Astrocyte of the cerebellum (primary cell): ENCODE measurements around the gene IL1F10.

Experiments
- DNase-seq: peaks from one replicate; pipeline ENCODE4 v3.0.0-alpha.2; 2011; ENCODE audit warnings: low read depth
- H3K4me3 ChIP-seq: 2 replicates; pipeline ENCODE4 v1.5.1; 2011; ENCODE audit warnings: mild to moderate bottlenecking, low read depth, low read length, moderate library complexity
- in situ Hi-C: cut with HindIII; loops from 2 replicates; pipeline ENCODE4 v1.10.0; 2017; ENCODE audit warnings: low sequenced_read_pairs
- TF ChIP-seq, protein P1 (sequence below): IDR thresholded peaks from 2 replicates; pipeline ENCODE4 v1.5.1; 2012; ENCODE audit warnings: low read length, low read depth, moderate library complexity, mild to moderate bottlenecking; ENCODE audit errors: missing control alignments

IL1F10 gene

DNA sequence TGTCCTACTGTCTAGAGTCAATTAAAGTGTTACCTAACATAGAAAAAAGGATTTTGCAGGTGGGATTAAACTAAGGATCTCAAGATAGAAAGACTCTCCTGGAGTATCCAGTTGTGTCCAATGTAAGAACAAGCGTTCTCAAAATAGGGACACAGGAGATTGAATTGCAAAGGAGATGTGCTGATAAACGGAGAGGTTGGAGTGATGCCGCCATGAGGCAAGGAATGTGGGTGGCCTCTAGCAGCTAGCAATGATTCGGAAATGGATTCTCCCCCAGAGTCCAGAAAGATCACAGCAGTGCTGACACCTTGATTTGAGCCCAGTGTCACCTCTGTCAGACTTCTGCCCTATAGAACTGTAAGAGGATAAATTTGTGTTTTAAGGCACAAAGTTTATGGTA lies 35.5 kb downstream of the IL1F10 start:
- TF ChIP-seq, protein P1, sequence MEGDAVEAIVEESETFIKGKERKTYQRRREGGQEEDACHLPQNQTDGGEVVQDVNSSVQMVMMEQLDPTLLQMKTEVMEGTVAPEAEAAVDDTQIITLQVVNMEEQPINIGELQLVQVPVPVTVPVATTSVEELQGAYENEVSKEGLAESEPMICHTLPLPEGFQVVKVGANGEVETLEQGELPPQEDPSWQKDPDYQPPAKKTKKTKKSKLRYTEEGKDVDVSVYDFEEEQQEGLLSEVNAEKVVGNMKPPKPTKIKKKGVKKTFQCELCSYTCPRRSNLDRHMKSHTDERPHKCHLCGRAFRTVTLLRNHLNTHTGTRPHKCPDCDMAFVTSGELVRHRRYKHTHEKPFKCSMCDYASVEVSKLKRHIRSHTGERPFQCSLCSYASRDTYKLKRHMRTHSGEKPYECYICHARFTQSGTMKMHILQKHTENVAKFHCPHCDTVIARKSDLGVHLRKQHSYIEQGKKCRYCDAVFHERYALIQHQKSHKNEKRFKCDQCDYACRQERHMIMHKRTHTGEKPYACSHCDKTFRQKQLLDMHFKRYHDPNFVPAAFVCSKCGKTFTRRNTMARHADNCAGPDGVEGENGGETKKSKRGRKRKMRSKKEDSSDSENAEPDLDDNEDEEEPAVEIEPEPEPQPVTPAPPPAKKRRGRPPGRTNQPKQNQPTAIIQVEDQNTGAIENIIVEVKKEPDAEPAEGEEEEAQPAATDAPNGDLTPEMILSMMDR, result no peak
- in situ Hi-C loops, result no loop called here

DNA sequence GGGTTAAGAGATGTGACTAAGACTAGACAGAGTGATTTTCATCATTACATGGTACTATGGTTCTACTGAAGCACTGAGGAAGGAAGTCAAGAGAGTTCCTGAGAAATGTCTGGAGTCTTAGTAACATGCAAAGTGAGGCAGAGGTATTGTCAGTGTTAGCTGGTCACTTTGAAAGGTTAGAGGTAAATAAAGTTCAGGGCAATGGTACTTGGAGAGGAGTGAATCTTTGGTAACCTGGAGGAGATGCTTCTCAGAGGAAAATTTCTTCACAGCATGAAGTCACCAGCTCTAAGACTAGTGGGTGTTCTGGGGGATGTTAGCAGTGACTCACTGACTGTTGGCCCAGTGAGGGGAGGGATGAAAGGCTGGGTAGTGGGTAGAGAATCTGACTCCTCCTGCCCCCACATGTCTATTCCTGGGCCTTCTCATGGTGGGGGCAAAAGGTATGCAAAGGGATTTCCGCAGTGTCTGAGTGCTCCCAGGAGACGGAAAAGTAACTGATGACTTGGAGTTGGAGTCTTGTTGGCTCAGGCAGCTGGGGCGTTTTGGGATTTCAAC lies 36.4 kb downstream of the IL1F10 start:
- H3K4me3 ChIP-seq, result no peak overlapping the region
- TF ChIP-seq, protein P1, result no peak
- DNase-seq, result no peak
- in situ Hi-C loops, result no loop called here

More for the DNA sequence above, 35.5 kb downstream of the IL1F10 start:
- DNase-seq, result no peak
- H3K4me3 ChIP-seq, result no peak overlapping the region

GRCh38 chr2:113105047-113105785 lies 37.4 kb downstream of the IL1F10 start:
- DNase-seq, result no peak
- TF ChIP-seq, protein P1, result no peak
- in situ Hi-C loops, result no loop called here

DNA sequence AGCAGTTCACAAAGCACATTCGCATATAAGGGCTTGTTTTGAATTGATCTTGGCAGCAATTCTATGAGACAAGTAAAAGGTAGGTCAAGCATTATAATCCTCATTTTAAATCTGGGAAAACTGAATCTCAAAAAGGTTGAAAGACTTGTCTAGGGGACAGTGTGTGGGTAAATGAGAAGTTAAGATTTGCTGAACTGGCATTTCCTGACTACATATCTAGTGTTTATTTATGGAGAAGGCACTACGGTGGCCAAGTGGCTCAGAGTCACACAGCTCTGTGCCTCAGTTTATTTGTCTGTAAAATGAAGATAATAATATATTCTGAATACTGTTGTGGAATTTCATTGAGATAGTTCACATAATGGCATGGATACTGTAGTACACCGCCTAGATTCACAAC lies 43.4 kb downstream of the IL1F10 start:
- TF ChIP-seq, protein P1, result no peak
- no peak for DNase-seq
- in situ Hi-C loops, result no loop called here
- no peak overlapping the region for H3K4me3 ChIP-seq

More at GRCh38 chr2:113105047-113105785, 37.4 kb downstream of the IL1F10 start:
- no peak overlapping the region for H3K4me3 ChIP-seq

DNA sequence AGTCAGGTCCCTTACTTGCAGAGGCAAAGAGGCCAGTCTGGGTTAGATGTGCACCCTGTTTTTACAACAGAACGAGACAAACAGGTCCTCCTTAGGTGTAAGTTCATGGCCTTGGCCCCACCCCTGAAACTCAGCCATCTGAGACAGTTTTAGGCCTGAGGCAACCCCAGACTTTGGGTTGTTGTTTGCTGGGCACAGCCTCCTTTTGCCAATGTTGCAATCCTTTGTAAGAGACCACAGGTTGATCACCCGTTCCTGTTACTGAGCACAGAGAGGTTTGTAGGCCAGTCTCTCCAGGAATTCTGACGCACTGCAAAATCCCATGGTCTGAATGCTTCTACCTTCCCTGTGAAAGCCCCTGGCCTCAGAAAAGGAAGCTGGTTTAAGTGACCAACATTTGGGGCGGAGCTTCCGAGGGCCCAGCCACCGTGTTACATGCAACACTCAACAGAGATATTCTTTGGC lies 44.1 kb downstream of the IL1F10 start:
- in situ Hi-C loops, result no loop called here
- no peak for DNase-seq
- TF ChIP-seq, protein P1, result no peak

DNA sequence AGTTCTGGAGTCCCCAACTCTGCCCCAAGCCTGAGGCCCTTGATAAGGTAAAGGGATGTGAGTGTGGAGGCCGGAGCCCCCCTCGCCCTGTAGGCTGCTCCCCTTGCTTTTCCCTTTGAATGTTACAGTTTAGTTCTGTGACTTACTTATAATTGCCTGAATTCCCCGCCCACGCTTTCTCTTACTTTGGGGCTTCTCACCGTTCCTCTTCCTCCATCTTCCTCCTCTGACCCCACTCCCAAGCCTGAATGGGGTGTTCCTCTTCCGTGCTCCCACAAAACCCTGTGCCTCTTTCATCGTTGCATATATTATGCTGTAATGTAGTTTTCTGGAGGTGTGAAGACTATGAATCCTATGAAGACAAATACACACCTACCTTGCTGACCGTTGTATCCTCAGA lies 44.7 kb downstream of the IL1F10 start:
- DNase-seq, result no peak
- TF ChIP-seq, protein P1, result no peak
- no peak overlapping the region for H3K4me3 ChIP-seq
- in situ Hi-C loops, result no loop called here

More for the DNA sequence above, 44.1 kb downstream of the IL1F10 start:
- no peak overlapping the region for H3K4me3 ChIP-seq
